CD4-positive, alpha-beta T cell treated with Interleukin-17A for 1 hour (primary cell): ENCODE measurements around the gene TSPAN9.

Experiments used
- DNase-seq: peaks from one replicate; pipeline ENCODE4 v3.0.0-alpha.2; 2020

Gene TSPAN9

GRCh38 chr12:3129301-3130056 lies 52.3 kb downstream of the TSPAN9 start:
- DNase-seq: peak; percentile 26

- no peak for DNase-seq
These were observed 53.1 kb downstream of the TSPAN9 start for GRCh38 chr12:3130057-3130830.

DNA sequence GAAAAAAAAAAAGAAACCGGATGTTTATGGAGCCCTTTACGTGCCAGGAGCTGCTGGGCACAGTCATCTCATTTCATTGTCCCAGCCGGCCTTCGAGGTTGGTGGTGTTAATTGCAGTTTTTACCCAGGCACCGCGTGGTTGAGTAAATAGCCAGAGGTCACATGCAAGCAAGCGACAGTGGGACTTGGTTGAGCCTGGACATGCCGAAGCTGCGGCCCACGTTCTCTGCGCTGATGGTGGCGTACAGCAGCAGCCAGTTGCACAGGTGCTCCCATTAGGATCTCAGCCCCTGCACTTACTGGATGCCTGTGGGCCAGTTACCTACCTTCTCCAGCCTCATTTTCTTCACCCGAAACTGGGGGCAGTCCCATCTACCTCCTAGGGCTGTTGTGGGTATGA lies 54.0 kb downstream of the TSPAN9 start:
- no peak for DNase-seq

DNA sequence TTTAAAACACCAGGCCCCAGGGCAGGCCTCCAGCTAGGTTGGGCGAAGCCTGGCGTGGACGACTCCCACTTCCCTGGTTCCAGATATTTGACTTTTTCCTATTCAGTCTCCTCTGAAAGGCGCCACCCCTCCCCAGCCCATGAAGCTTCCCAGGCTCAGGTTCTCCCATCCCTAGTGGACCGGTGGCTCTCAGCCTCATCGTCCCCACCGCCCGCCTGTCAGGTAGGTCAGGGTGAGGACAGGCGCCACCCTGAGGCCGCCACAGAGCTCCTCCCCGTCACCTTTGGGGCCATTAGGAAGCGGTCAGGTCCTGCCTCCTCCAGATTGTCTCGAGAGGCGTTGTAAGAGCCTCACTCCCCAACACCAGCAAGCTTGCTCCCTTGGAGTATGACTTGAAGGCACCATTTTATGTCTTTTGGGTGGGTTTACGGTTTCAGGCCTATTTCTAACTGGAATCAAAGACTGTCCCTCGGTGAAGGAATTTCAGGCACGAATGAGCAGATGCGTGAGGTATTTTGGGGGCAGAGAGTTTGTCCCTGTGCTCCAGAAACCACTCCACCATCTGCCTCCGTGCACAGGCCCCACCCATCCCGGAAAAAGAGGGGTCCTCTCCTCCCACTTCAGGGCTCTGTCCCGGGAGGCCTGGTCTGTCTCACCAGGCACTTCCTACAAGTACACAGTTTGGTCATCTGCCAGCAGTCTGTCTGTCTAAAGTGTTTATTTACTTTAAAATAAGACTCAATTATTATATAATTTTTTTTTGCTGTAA lies 55.6 kb downstream of the TSPAN9 start:
- no peak for DNase-seq

DNA sequence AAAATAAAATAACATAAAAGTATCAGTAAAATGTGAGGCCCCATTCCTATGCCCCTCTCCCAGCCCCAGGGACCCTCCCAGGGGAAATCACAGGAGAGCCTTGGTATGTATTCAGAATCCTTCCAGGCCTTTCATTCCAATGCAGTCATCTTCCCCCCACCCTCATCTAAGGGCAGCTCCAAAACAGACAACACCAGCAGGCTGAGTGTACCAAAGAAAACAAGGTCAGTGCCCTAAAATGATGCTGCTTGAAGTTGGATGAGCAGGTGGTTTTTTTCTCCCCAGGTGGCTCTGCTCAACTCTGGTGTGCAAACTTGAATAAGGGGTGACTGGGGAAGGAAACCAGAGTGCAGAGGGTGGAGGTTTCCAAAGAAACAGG lies 56.2 kb downstream of the TSPAN9 start:
- no peak for DNase-seq

DNA sequence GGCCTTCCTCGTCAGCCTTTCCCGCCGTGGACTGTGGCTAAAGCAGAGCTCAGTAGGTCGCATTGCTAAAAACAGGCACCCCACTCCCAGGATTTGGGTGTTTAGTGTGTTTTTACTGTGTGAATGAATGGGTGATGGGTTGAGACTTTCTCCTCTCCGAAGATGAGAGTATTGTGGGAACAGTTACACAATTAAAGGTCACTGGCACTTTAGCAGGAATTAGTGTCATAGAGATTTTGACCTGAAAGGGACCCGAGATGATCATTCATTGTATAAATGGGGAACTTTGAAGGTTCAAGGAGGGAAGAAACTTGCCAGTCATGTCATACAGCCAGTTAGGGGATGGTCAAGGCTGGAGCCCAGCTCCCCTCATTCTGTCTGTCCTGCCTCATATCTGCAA lies 56.9 kb downstream of the TSPAN9 start:
- no peak for DNase-seq

GRCh38 chr12:3134526-3135135 lies 57.5 kb downstream of the TSPAN9 start:
- no peak for DNase-seq

- peak; percentile 52 for DNase-seq
These were observed 58.6 kb downstream of the TSPAN9 start for GRCh38 chr12:3135522-3136461.

DNA sequence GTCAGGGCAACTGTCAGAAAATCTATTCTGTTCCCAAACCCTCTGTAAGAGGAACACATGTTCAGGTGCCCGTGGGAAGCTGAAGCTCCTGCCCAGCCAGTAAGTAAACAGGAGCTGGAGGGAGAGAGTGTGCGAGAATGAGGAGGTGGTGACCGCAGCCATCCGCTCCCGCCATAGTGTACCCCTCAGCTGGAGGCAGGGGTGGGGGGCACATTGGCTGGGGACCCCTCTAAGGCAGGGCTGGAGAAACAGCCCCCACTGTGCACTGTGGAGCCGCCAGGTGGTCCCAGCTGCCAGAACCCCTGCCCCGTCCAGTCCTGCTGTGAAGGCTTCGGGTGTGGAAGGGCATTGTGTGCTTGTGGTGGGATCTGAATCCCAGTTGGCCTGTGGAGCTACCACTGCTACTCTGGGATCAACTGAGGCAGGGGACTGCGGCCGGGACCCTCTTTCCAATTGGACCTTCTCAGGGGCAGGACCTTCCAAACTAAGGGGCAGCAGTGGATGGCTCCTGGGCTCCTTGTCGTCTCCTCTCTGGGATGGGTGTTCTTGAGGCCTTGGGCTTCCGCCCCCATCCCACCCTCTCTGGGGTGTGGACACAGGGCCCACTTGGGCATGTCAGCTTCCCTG lies 59.6 kb downstream of the TSPAN9 start:
- DNase-seq: no peak

DNA sequence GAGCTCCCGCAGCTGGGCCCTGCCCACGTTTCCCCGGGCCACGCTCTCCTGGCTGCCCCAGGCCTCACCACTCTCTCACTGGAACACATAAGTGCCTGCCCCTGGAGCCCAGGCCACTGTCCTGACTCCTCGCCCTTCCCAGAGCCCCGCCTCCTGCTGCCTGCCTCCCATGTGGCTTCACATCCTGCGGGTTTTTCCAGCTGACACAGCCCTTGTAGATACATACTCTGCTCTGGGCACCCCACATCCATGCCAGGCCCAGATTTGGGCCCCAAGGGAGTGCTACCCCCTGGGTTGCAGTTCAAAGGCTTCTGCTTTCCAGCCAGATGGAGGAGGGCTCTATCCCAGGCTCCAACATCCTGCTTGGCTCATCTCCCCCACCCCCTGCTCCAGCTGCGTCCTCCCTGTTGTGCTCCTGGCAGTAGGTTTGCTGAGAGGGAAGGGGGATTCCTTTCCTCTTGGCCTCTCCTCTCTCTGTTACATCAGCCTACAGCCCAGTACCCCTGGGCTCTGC lies 60.1 kb downstream of the TSPAN9 start:
- DNase-seq: no peak

DNA sequence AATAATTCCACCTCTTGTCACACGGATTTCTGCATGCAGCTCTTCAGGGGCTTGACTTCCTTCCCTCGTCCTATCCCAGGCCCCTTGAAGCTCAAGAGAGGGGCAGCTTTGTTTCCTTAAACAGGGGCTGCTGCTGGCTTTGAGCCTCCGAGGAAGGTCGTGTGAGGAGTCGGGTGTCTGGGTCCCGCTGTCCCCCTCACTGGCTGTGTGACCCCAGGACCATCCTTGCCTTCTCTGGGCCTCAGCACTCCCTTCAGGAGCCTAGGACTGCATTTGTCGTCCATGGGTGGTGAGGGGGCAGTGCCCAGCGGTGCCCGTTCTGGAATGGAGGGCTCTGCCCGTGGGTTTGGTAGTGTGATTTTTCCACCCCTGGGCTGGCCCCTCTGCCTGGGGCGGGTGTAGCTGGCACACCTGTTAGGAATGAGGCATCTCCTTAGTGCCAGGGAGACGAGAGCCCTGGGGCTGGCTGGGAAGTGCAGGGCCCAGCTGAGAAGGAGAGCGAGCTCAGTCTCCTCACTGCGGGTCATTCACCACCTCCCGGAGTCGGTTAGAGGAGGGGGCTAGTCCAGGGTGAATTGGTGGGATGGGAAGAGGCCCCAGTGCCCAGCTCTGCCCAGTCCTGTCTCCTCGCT lies 60.8 kb downstream of the TSPAN9 start:
- no peak for DNase-seq

DNA sequence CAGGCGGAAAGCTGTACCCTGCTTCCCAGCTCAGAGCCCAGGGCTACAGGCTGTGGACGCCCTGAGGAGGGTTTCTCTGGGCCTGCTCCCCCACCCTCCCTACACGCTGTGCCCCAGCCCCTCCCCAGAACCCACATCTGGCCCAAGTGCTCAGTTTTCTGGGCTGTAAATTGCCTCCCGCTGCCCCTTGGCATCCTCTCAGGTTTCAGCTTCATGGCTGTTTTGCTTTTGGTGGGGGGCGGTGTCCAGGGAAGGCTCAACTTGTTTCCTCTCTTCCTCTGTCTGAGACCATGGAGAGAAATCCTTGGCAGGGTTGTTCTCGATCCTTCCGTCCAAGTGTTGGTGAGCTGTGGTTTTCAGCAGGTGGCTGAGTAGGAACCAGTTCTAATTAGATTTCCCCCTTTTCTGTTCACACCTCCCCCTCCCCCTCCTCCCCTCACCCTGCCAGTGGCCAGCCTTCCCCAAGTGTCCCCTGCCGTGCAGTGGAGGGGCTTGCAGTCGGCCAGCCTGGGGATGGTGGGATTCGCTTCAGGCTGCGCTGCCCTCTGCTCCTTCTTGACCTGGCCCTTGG lies 61.8 kb downstream of the TSPAN9 start:
- DNase-seq: no peak

DNA sequence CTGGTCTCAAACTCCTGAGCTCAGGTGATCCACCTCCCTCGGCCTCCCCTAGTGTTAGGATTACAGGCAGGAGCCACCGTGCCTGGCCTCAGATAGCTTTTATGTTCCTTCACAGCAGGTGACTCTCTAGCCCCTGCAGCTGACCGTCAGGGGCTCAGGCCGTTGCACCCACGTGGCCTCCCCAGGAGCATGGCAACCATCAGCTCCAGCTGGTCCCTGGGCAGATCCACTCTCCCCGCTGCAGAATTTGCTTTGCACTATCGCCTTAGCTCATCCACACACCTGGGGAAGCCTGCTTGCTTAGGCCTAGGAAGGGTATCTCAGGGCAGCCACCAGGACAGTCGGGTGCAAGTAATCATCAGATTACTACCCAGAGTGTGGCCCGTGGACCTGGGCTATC lies 62.6 kb downstream of the TSPAN9 start:
- DNase-seq: no peak

DNA sequence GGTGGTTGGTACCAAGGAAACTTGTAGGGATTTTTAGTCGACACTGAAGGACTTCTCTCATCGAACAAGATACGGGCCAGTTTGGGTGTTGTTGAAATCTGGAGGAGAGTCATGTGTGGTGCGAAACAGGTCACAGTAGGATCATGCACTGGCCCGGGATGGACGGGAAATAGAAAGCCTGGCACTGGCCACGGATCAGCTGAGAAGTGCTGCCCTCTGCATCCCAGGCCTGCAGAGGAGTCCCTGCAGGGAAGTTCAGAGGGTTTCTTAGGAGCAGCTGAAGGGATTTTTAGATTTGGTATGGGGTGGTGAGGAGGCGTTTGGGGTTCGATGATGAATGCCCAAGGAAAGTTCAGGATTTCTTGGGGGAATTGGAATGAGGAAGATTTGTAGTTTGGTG lies 63.1 kb downstream of the TSPAN9 start:
- no peak for DNase-seq

DNA sequence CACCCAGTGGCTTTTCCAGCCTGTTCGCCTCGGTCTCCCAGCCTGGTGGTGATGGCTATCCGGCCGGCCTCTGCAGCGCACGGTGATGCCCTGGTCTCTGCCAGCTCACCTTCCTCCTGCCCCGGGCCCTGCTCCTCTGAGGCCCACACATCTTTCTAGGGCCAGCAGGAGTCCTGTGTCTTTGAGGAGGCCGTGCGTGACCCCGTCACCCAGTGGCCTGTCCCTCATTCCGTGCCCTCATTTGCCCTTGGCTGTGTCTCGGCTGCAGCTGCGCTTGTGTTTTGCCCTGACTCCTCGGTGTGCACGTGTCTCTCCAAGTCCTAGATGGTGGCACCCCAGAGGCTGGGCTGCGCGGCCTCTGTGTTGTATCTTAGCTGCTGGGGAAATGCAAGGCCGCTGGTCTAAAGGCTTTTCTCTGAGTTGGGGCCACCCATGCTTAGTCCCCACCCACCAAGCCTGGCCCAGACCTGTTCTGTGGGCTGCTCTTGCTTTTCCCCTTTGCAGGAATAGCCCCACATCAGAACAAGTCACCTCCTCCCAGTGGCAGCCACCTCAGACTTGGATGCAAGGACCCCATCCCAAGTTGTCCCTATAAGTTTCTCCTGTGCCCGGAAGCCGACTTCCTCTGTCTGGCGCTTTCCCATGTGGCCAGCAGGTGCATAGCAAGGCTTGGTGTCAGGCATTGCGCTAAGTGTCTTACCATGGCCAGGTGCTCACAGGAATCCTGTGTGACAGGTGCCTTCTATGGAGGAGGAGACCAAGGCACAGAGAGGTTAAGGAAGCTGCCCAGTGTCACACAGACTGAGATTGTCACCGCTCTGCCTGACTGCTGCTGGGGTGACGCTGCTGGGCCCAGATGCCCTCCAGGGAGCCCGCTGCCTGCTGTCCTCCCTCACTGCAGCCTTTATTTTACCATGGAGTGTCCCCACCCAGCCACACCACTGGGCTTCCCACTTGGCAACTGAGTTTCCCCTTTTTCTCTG lies 64.5 kb downstream of the TSPAN9 start:
- no peak for DNase-seq

GRCh38 chr12:3142386-3142785 lies 65.2 kb downstream of the TSPAN9 start:
- DNase-seq: no peak

DNA sequence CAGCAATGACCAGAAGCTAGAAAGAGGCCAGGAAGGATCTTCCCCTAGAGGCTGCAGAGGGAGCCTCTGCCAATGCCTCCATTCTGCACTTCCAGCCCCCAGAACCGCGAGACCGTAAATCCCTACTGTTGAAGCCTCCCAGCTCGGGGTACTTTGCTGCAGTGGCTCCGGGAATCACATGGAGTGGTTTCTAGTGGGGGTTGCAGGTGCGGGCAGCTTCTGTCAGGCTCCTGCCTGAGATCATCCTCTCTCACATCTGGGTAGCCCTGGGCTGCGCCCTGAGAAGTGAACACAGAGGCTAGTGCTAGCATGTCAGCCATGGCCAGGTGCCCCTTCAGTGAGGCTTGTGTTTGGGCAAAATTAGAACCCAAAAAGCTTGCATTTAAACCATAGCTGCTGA lies 67.3 kb downstream of the TSPAN9 start:
- no peak for DNase-seq

DNA sequence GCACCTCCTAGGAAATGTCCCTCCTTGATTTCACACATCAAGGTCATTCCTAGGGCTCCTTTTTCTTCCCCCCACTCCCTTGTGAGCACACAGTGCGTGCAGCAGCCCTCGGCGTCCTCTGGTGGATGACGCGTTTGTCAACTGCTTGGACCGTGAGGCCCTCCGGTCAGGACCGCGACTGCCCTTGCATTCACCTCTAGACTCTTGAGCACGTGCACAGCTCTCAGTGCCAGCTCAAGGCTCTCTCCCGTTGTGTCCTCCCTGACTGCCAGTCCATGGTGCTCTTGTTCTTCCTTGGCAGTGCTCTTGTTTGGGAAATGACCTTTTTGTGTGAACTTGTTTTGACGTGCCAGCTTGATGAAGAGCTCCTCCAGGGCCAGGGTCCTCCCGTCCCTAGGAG lies 67.9 kb downstream of the TSPAN9 start:
- DNase-seq: no peak
